Measurements from ENCODE around the gene TMCO2.
A peak's percentile ranks its signal among the peaks of the same experiment; 100 is the strongest.

The TMCO2 gene

GRCh38 chr1:40257688-40258444 lies 10.1 kb downstream of the TMCO2 start, which contains the start of gene ZMPSTE24:
ZMPSTE24 (plus strand) TSS chr1:40258236; CDS start chr1:40258272, 36 bp downstream.
- DNase-seq, result peak; percentile 79 to 99 (median 94)

- peak in 1 of 56 donors; percentile 34 for DNase-seq
Measured at GRCh38 chr1:40258445-40258769, 10.7 kb downstream of the TMCO2 start.

GRCh38 chr1:40264354-40264781 lies 16.6 kb downstream of the TMCO2 start:
- DNase-seq, result no peak

- DNase-seq, result no peak
Measured at GRCh38 chr1:40265298-40265697, 17.6 kb downstream of the TMCO2 start.

GRCh38 chr1:40265919-40266318 lies 18.2 kb downstream of the TMCO2 start:
- DNase-seq, result no peak

- no peak for DNase-seq
Measured at GRCh38 chr1:40266786-40267535, 19.2 kb downstream of the TMCO2 start.

GRCh38 chr1:40267767-40268187 lies 20.0 kb downstream of the TMCO2 start:
- no peak for DNase-seq

- DNase-seq, result no peak
Measured at GRCh38 chr1:40268211-40268610, 20.5 kb downstream of the TMCO2 start.

- no peak for DNase-seq
Measured at GRCh38 chr1:40270152-40270834, 22.6 kb downstream of the TMCO2 start.

GRCh38 chr1:40272653-40273213 lies 25.0 kb downstream of the TMCO2 start:
- no peak for DNase-seq

- DNase-seq, result no peak
Measured at GRCh38 chr1:40273547-40274166, 25.9 kb downstream of the TMCO2 start.

GRCh38 chr1:40274331-40274730 lies 26.6 kb downstream of the TMCO2 start:
- no peak for DNase-seq

- no peak for DNase-seq
Measured at GRCh38 chr1:40276122-40276521, 28.4 kb downstream of the TMCO2 start.

GRCh38 chr1:40281853-40282252 lies 34.1 kb downstream of the TMCO2 start:
- no peak for DNase-seq

GRCh38 chr1:40291293-40291692 lies 43.6 kb downstream of the TMCO2 start:
- DNase-seq, result no peak

- DNase-seq, result no peak
Measured at GRCh38 chr1:40299366-40300248, 51.9 kb downstream of the TMCO2 start.

- DNase-seq, result no peak
Measured at GRCh38 chr1:40300249-40300567, 52.5 kb downstream of the TMCO2 start.

- DNase-seq, result no peak
Measured at GRCh38 chr1:40300651-40301050, 52.9 kb downstream of the TMCO2 start.

- DNase-seq, result no peak
Measured at GRCh38 chr1:40301066-40301465, 53.3 kb downstream of the TMCO2 start.

Measured in amygdala (tissue), 56 donors.